CD4-positive, alpha-beta T cell treated with Interleukin-21 for 1 hour (primary cell): Measurements from ENCODE around the gene FAM227B.
A peak's percentile ranks its signal among the peaks of the same experiment; 100 is the strongest.
"Not testable (repeated sequence)": the region's sequence is repeated elsewhere in the genome, so short reads cannot be mapped to it uniquely, and the experiment has no call there.

Experiments used
- DNase-seq: peaks from one replicate; pipeline ENCODE4 v3.0.0-alpha.2; 2020

The FAM227B gene, protein sequence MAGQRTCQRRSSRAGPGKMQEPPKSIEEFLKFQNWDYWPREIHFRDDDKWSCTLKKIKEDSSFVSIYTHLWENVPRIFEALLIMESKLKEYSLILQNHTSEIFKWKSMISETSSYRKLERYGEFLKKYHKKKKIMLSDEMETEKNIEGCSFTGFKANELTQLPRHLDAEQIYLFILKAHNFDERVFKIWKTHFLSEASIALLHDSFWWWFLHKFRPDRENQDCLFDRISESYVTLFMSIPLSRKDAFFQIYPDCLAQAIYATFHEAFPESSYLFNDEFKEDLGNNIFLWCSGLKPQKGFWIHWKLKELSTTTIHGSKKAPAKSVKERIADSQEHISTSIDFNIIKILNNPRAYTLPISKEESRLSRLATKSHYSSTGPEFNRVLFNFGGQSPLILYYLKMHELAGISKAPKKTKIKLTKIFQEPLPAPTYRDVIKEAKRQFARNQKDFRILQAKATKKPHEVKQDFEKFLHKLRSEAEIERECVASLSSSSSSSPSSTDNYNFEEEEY

DNA sequence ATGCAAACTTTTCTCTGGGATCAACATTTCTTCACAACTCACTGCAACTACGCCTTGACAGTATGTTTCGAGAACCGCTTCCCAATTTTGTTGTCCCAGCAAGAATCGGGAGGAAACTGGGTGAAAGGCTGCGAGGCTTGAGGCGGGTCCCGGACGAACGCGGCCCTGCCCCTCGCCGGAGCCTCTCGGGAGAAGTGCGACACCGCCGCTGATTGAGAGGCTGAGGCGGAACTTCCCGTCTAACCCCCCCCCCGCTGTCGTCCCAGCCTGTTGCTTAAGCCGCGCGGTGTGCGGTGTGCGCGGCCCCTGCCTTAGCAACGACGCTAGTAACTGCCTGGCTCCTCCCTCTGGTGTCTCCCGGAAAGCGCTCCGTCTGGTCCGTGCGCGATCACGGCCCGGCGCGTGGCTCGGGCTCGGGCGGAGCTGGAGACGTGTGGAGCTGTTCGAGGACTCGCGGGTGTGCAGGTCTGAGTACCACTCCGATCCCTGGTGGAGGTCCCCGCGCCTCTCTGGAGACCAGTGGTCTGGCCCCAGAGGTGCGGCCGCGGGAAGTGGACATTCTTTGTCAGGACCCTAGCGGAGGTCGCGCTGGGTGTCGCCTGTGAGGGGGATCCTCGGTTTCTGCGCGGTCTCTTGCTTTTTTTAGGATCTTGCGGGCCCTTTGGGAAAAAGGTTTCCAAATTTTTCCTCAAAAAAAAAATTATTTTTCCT lies at the start of gene FAM227B, which contains the start of gene DTWD1:
Gene FAM227B, minus strand, starts transcription at position 161 of the 711 bp plus-strand sequence. CDS start 5,647 bp downstream, outside the sequence.
Gene DTWD1, plus strand, starts transcription at position 391 of the 711 bp plus-strand sequence. CDS start 4,120 bp downstream, outside the sequence.
- DNase-seq, result peak; percentile 95

DNA sequence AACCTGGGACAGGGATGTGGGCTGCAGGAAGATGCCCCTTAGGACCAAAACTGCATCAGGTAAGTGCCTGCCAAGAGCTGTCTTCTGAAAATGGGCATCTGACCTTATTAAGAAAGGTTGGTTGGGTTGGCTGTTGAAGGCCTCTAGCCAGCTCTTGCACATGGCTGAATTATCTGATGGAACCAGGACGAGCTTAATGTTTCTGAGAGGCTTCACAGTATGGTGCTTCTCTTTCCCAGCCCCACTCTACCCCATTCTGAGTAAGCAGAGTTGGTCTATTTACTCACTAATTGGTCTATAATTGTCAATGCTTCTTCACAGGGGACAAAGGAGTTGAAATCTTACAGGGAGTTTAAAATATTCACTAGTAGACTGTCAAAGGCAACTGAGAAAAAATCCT lies 48.7 kb upstream of the FAM227B start:
- no peak for DNase-seq

DNA sequence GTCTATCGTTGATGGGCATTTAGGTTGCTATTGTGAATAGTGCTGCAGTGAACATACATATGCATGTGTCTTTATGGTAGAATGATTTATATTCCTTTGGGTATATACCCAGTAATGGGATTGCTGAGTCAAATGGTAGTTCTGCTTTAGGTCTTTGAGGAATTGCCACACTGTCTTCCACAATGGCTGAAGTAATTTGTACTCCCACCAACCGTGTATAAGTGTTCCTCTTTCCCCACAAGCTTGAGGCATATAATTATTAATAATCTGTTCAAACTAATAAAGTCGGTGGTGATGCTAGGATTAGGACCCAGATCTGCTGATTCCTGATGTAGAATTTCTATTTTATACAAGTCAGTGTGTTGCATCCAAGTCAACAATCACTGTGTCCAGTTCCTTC lies 45.9 kb upstream of the FAM227B start:
- DNase-seq, result not testable (repeated sequence)

- DNase-seq, result no peak
Measured at GRCh38 chr15:49664716-49665115, 44.1 kb upstream of the FAM227B start.

GRCh38 chr15:49656734-49657133 lies 36.1 kb upstream of the FAM227B start:
- no peak for DNase-seq

- DNase-seq, result no peak
Measured at GRCh38 chr15:49652922-49653321, 32.3 kb upstream of the FAM227B start.

DNA sequence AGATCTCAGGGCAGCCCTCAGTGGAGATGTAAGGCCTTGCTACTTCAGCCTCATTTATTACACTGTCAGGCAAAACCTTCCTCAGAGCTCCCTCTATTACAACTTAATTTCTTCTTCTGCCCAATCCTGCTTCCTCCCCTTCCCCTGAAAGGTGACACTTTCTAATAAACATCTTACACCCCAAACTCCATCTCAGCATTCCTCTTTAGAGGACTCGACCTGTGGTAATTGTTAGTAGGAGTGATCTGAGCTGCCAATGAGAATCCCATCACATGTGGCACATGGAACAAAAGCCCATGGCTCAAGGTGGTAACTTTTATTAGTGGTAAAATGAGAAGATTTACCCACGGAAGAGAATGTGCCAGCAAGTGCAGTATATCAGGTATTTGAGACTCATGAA lies 30.1 kb upstream of the FAM227B start:
- DNase-seq, result no peak

GRCh38 chr15:49649987-49650386 lies 29.4 kb upstream of the FAM227B start:
- no peak for DNase-seq

DNA sequence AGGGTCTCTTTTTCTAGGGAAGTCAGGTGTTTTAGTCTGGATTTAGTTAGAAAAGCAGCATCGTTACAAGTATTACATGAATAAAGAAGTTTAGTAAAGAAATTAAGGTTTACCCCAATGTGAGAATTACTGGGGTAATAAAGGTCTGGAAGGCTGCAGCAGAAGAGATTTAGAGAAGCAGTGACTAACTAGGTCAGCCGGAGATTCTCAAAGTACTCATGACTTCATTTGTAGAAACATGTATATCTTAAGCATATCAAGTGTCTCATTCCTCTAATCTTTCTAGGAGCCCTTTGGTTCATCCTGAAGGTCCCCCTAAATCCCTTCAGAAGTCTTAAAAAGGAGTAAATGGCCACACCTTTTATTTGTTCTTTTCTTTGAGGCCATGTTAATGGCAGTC lies 26.3 kb upstream of the FAM227B start:
- no peak for DNase-seq

GRCh38 chr15:49645941-49646340 lies 25.3 kb upstream of the FAM227B start:
- DNase-seq, result no peak

DNA sequence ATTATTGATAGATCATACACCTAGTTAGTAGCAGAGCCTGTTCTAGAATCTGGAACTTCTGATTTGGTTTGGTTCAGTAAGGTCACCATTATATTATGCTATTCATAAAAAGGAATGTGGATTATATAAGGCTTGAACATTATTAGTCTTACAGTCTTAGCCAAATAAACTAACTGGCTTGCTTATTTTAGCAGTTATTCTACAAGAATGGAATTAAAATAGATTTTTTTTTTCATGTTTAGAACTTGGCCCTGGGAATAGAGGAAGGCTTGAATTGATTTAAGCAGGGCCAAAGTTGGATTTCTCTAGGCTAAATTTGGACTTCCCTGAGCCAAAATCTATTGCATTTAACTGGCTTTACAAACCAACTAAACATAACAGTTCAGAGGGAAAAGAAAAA lies 24.7 kb upstream of the FAM227B start:
- no peak for DNase-seq

DNA sequence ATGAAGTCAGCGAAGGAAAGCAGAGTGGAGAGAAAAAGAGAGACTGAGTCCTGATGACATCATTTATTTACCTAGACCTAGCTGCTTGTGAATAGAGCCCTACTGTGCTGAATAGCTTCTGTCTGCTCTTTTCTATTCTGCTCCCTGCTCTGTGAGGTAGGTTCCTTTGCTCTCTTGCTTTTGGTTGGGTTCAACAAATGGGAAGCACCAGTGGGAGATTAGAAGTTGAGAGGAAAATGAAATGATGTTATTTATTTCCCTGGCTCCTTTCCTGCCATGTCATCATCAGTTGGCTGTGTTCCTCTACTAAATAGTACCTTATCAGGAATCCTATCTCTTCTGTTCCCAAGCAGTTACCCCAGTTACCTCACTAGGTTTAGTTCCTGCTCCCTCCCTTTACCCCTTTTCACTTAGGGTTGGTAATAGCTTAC lies 23.8 kb upstream of the FAM227B start:
- no peak for DNase-seq

DNA sequence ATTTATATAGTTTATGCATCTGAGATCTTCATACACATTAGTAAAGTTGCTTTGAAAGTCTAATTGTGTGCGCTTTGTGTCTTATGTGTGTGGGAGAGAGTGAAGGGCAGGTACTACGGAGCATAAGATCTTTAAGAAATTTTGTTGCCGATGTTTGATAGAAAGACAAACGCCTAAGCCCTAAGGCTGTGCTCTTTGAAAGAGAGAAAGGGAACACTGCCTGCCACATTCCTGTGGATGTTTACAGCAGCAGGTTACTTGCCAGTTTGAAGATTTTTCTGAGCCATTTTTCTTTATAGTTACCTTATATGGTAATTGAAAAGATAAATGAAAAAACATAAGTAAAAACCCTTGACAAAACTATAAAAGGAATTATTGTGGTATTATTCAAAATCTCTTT lies 17.2 kb upstream of the FAM227B start:
- no peak for DNase-seq

DNA sequence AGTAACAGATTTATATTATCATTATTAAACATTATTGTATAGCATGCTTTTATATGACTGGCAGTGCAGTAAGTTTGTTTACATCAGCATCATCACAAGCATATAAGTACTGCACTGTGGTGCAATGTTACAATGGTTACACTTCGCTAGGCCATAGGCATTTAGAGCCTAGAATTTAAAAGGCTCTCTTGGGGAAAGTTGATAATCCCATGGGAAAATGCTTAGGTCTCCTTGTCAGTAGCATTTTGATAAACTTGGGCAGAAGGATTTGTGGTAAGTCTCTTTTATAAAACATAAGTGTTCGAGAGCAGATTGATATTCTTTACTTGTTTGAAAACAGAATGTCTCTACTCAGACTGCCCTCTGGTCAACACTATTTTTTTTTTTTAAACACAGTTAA lies 7.8 kb upstream of the FAM227B start:
- no peak for DNase-seq

- DNase-seq, result no peak
Measured at GRCh38 chr15:49627407-49627877, 6.8 kb upstream of the FAM227B start.

- no peak for DNase-seq
Measured at GRCh38 chr15:49625460-49626036, 4.9 kb upstream of the FAM227B start.

GRCh38 chr15:49624056-49624455 lies 3.4 kb upstream of the FAM227B start:
- no peak for DNase-seq

DNA sequence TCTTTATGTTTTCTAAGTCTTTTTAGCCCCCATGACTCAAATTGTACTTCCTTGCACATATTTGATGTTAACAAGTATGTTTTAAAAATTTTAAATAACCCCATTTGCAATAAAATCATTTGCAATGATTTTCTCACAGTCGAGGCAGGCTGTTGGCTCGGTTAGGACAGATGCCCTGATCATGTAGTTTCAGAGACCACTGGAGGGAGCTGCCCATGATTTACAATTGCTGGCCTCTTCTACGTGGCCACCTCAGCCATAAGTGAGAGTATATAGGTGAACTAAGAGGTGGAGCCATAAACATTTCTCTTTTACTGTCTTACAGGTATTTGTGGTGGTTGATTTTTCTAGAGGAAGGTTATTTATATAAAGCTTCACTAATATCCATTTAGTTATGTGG lies 1.9 kb upstream of the FAM227B start:
- no peak for DNase-seq

- DNase-seq, result no peak
Measured at GRCh38 chr15:49621887-49622286, 1.3 kb upstream of the FAM227B start.

DNA sequence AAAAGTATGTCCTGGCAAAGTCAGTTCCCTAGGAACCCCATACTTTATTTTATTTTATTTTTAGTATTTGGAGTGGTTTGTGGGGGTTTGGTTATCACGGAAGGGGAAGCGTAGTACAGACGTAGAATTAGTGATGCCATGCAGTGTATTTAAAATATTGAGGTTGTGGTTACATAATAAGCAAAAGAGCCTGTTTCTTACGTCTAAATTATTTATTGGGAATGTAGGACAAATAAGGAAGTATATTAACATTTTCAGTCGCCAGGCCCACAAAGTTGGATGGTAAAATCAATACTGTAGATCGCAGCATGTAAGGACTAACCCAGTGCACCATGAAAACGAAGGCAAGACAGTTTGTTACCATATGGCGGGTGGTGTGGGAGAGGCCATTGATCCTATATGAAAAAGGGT lies 788 bp upstream of the FAM227B start:
- peak; percentile 6 for DNase-seq

GRCh38 chr15:49620199-49620598 lies 419 bp downstream of the FAM227B start:
- peak; percentile 36 for DNase-seq

- no peak for DNase-seq
Measured at GRCh38 chr15:49619226-49619625, 1.4 kb downstream of the FAM227B start.

- DNase-seq, result not testable (repeated sequence)
Measured at GRCh38 chr15:49612240-49612639, 8.4 kb downstream of the FAM227B start.
